Thyroid gland (tissue), 4 donors: ENCODE data around the gene LRP3. TPM values are rescaled to one million over a fixed set of nuclear protein-coding genes. Genes with fewer than 3 reads are reported as not detected.

Source experiments
- DNase-seq, 2 donors: peaks; one replicate each; pipeline ENCODE4 v3.0.0-alpha.2; 2019
- H3K27ac ChIP-seq, 3 donors: fragments of 200-600 bp; sonication (generic); 1 replicate in 2 of 3; 2 replicates in 1 of 3; pipeline ENCODE4 v1.5.1; 2016 to 2019; ENCODE audit warnings: mild to moderate bottlenecking in 1 of 3, moderate library complexity in 1 of 3
- H3K27me3 ChIP-seq: fragments of 200-600 bp; sonication (generic); one replicate; pipeline ENCODE4 v1.5.1; 2019
- H3K36me3 ChIP-seq, 2 donors: fragments of 200-600 bp; sonication (generic); one replicate each; pipeline ENCODE4 v1.5.1; 2016 to 2019
- H3K4me1 ChIP-seq, 2 donors: fragments of 200-600 bp; sonication (generic); one replicate each; pipeline ENCODE4 v1.5.1; 2017 to 2019
- H3K4me3 ChIP-seq, 3 donors: fragments of 200-600 bp; sonication (generic); replicated peaks in 1 of 3; 1 replicate in 2 of 3; 2 replicates in 1 of 3; pipeline ENCODE4 v1.5.1; 2016; ENCODE audit warnings: mild to moderate bottlenecking in 1 of 3
- H3K9me3 ChIP-seq: fragments of 200-600 bp; sonication (generic); one replicate; pipeline ENCODE4 v1.5.1; 2017
- POLR2A ChIP-seq, 2 donors: fragments of 450-650 bp; IDR thresholded peaks; one replicate each; pipeline ENCODE4 v1.6.1; 2017; ENCODE audit warnings: antibody characterized with exemption in 2 of 2, mild to moderate bottlenecking in 2 of 2, moderate library complexity in 1 of 2
- WGBS, 2 donors: methylation state at CpG; one replicate each; pipeline ENCODE4 v1.1.5; 2017; 5-methylcytosine and 5-hydroxymethylcytosine counted together
- intact Hi-C: fragments of 100-400 bp; cut with DNase I; formaldehyde crosslinking; loops from one replicate; pipeline ENCODE4 v1.15.1; 2023
- total RNA-seq, 4 donors: library from RNA; depleted of rRNA; stranded (reverse); fragments of >200 nt; gene quantifications; one replicate each; pipeline ENCODE4 v1.2.3, GENCODE V29; 2016
- TF ChIP-seq, protein P1 (sequence below), 6 experiments: fragments of 200-600 bp in 3 of 6; fragments of 450-650 bp in 3 of 6; sonication (generic) in 3 of 6; IDR thresholded peaks; one replicate each; pipeline ENCODE4 v1.5.1; 2016 to 2019; ENCODE audit warnings: antibody characterized with exemption in 6 of 6, mild to moderate bottlenecking in 2 of 6, inconsistent platforms in 1 of 6, moderate library complexity in 1 of 6

Gene LRP3
- total RNA-seq, 4 donors from 2014 or later = 33.3 to 49.9 (median 39.0) TPM

DNA sequence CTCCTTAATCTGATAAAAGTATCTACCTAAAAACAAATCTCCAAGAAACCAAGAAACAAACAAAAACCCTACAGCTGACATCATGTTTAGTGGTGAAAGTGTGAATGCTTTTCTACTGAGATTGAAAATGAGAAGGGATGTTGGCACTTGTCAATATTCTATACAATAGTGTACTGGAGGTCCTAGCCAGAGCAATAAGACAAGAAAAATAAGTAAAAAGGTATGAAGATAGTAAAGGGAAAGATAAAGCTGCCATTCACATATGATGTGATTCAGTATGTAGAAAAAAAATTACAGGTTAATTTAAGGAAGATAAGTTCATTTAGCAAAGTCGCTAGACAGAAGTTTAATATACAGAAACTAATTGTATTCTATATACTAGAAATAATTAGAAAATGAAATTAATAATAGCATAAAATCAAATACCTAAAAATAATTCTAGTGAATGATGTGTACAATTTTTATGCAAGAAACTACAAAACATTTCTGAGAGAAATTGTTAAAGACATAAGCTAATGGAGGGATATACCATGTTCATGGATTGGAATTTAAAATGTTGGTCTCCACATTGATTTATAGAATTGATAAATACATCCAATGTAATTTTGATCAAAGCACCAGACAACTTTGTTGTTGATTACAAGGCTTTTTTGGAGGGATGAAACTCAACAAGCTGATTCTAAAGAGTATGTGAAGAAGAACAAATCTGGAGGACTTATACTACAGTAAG lies 33.9 kb downstream of the LRP3 start:
- Histone ChIP-seq H3K27ac (no peak overlapping the region), H3K4me3 (no peak overlapping the region), H3K4me1 (peaks cover 0 to 15% of the 10 kb centered on the region in 2 donors), H3K9me3 (no peaks in the 10 kb centered on the region), H3K36me3 (no peaks in the 10 kb centered on the region), H3K27me3 (peaks cover 30% of the 10 kb centered on the region)
- 96 to 100% methylated on average over 1 of the region's 1 CpG for WGBS, 2 donors
- no peak for DNase-seq
- intact Hi-C loops = no loop called here
- no peak for TF ChIP-seq POLR2A (IDR thresholded peaks at IDR 0.05)
- TF ChIP-seq, protein P1, sequence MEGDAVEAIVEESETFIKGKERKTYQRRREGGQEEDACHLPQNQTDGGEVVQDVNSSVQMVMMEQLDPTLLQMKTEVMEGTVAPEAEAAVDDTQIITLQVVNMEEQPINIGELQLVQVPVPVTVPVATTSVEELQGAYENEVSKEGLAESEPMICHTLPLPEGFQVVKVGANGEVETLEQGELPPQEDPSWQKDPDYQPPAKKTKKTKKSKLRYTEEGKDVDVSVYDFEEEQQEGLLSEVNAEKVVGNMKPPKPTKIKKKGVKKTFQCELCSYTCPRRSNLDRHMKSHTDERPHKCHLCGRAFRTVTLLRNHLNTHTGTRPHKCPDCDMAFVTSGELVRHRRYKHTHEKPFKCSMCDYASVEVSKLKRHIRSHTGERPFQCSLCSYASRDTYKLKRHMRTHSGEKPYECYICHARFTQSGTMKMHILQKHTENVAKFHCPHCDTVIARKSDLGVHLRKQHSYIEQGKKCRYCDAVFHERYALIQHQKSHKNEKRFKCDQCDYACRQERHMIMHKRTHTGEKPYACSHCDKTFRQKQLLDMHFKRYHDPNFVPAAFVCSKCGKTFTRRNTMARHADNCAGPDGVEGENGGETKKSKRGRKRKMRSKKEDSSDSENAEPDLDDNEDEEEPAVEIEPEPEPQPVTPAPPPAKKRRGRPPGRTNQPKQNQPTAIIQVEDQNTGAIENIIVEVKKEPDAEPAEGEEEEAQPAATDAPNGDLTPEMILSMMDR (IDR thresholded peaks at IDR 0.05) = no peak

DNA sequence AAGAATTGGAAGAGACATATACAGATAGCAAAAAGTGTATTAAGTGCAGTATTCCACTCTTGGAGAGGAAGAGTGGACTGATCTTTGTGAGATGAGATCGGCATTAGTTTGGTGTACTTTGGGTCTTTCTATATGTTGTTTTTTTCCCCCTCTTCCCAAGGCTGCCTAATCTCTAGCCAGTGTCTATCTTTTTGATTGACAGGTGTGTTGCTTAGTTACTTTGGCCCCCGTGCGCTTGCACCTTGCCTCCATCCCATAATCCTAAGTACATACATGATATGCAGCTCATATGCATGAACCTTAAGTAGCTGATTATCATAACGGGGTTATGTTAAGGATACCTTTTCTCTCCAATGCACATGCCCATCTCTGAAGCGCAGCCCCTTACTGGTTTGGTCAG lies 35.8 kb downstream of the LRP3 start:
- Histone ChIP-seq H3K9me3 (no peaks in the 10 kb centered on the region), H3K27ac (no peak overlapping the region), H3K36me3 (no peaks in the 10 kb centered on the region), H3K4me1 (peaks cover 0 to 15% of the 10 kb centered on the region in 2 donors), H3K27me3 (peaks cover 25% of the 10 kb centered on the region), H3K4me3 (no peak overlapping the region)
- no peak for DNase-seq
- intact Hi-C loops = no loop called here
- WGBS, 2 donors = 90 to 91% methylated on average over 5 of the region's 5 CpGs
- TF ChIP-seq, protein P1 (IDR thresholded peaks at IDR 0.05) = no peak
- TF ChIP-seq POLR2A (IDR thresholded peaks at IDR 0.05) = no peak

DNA sequence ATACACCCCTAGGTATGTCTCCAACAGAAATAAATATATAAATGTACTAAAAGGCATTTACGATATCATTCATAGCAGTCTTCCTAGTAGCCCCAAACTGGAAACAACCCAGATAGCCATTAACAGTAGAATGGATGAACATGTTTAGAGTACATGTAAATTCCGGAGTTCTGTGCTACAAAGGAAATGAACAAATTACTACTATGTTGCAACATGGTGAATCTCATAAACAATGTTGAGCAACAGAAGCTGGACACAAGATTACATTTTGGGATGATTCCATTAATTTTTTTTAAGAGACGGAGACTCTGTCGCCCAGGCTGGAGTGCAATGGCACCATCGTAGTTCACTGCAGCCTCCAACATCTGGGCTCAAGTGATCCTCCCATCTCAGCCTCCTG lies 37.4 kb downstream of the LRP3 start:
- DNase-seq = no peak
- no peaks in the 10 kb centered on the region for H3K36me3 ChIP-seq
- no peak overlapping the region for H3K27ac ChIP-seq
- peaks cover 0 to 4% of the 10 kb centered on the region in 2 donors for H3K4me1 ChIP-seq
- WGBS, 2 donors = 78 to 83% methylated on average over 5 of the region's 5 CpGs
- no peak for TF ChIP-seq POLR2A (IDR thresholded peaks at IDR 0.05)
- TF ChIP-seq, protein P1 (IDR thresholded peaks at IDR 0.05) = no peak
- intact Hi-C loops = no loop called here
- H3K4me3 ChIP-seq = no peak overlapping the region
- H3K27me3 ChIP-seq = peaks cover 9% of the 10 kb centered on the region
- H3K9me3 ChIP-seq = no peaks in the 10 kb centered on the region

DNA sequence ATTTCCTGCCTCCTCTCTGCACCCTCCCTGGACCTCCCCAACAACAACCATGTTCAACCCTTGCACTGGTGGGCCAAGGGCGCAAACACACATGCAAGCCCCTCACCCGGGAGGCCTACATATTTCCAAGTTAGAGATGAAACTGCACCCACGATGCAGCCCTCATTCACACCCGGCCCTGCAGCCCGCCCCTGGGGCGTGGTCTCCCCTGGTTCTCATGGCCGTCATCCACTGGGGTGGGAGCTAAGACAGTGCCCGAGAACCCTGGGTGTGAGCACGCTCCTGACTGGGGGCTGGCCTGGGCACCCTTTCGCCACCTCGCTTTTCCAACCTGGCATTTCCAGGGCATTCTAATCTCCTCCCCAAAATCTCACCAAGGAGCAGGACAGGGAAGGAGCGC lies 38.5 kb downstream of the LRP3 start:
- DNase-seq = no peak
- TF ChIP-seq, protein P1 (IDR thresholded peaks at IDR 0.05) = no peak
- no peak for TF ChIP-seq POLR2A (IDR thresholded peaks at IDR 0.05)
- 73 to 78% methylated on average over 12 of the region's 12 CpGs for WGBS, 2 donors
- Histone ChIP-seq H3K9me3 (no peaks in the 10 kb centered on the region), H3K27me3 (no peaks in the 10 kb centered on the region), H3K4me3 (no peak overlapping the region), H3K36me3 (no peaks in the 10 kb centered on the region), H3K27ac (no peak overlapping the region), H3K4me1 (no peaks in the 10 kb centered on the region)
- intact Hi-C loops = no loop called here

DNA sequence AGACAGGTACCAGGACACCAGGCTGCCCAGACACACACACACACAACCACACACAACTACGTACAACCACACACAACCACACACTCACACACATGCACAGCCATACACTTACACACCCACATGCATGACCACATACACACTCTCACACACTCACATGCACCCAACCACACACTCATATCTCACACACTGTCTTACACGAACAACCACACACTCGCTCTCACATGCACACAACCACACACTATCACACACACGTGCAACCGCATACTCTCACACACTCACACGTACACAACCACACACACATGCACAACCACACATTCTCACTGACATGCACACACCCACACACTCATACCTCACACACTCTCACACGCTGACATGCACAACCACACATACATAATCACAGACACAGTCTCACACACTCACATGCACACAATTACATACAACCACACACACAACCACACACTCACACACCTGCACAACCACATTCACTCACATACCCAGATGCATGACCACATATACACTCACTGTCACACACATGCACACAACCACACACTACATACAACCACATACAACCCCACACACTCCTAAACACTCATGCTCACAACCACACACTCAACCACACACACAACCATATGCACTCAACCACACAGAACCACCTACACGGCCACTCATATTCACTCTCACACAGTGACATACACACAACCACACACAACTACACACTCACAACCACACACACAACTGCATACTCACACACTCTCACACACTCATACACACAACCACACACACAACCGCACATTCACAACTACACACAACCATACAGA lies 39.1 kb downstream of the LRP3 start:
- intact Hi-C loops = no loop called here
- H3K27ac ChIP-seq = no peak overlapping the region
- TF ChIP-seq, protein P1 (IDR thresholded peaks at IDR 0.05) = no peak
- no peak for TF ChIP-seq POLR2A (IDR thresholded peaks at IDR 0.05)
- no peaks in the 10 kb centered on the region for H3K27me3 ChIP-seq
- no peaks in the 10 kb centered on the region for H3K36me3 ChIP-seq
- H3K4me1 ChIP-seq = no peaks in the 10 kb centered on the region
- no peak for DNase-seq
- H3K9me3 ChIP-seq = no peaks in the 10 kb centered on the region
- 92 to 95% methylated on average over 9 of the region's 9 CpGs for WGBS, 2 donors
- no peak overlapping the region for H3K4me3 ChIP-seq
